CD4-positive, alpha-beta T cell treated with Interleukin-17A for 1 hour (primary cell): ENCODE measurements around the gene GRAP.
A peak's percentile ranks its signal among the peaks of the same experiment; 100 is the strongest.

Experiments
- DNase-seq: peaks from one replicate; pipeline ENCODE4 v3.0.0-alpha.2; 2020

Gene GRAP

GRCh38 chr17:19017804-19018599, 28.8 kb downstream of the GRAP start:
- DNase-seq: no peak

DNA sequence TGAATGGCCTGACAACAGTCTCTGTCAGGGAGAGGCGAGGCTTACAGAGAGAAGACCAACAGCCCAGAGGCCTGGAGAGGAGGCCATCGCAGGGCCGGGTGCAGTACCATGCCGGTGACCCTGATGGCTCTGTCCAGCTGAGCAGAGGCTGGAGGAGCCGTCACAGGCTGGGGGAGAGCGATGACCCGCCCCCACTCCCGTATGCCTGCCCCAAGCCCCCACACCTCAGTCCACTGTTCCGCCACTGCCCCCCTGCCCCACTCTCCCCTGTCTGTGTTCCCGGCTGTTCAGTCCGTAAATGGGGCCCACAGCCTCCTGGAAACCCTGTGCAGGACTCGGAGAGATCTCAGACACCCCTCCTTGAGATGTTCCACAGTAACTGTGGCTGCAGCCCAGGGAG, 29.4 kb downstream of the GRAP start:
- no peak for DNase-seq

GRCh38 chr17:19016881-19017280, 29.9 kb downstream of the GRAP start:
- DNase-seq: no peak

DNA sequence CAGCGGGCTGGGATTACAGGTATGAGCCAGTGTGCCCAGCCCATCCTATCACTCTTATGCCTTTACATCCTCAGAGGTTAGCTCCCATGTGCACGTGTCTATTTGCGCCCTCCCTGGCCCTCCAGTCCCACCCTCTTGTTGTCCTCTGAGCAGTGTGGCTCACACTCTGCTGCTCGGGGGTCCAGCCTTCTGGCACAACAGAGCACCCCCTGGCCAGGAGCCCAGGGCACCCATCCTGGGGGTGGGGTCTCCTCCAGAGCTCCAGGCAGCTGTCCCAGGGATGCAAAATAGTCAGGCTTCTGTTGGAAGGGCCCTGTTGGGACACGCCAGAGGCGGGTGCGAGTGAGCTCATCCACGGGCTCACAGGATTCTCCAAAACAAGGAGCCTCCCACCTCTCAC, 30.5 kb downstream of the GRAP start:
- DNase-seq: no peak

DNA sequence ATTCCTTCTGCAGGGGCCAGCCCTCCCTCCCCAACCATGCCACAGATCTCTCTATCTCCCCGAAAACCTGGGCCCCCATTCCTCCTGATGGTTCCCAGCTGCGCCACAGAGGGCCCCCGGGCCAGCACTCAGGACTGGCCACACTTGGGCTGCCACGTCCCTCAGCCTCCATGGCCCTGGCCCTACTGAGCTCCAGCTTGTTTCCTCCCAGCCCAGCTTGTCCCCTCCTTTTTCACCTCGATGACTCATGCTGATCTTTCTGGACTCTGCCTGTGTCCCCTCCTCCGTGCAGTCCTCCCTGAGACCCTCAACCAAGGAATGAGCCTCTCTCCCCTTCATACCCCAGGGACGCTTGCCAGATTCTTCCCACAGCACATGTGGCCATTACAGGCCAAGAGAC, 31.3 kb downstream of the GRAP start:
- DNase-seq: no peak

DNA sequence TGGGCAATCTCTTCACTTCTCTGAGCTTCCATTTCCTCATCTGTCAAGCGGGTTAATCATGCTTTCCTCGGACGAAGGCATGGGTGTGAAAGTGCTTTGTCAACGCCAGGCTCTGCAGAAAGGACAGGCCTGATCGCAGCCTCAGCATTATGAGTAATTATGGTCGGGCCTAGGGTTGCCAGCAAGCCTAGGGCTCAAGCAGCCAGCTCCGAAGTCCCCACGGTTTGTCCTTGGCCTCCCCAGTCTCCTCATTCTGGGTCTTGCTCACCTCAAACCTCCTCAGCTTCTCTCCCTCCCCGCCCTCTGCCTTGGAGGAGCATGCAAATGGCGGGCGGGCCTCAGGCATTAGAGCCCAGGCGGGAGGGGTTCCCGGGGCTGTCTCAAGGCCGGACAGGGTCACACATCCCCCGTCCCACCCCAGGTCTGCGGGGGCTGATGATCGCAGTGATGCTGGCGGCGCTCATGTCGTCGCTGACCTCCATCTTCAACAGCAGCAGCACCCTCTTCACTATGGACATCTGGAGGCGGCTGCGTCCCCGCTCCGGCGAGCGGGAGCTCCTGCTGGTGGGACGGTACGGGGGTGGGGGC, 32.0 kb downstream of the GRAP start:
- no peak for DNase-seq

- no peak for DNase-seq
Observed at GRCh38 chr17:19013806-19014627, 32.7 kb downstream of the GRAP start.

GRCh38 chr17:19013226-19013625, 33.5 kb downstream of the GRAP start:
- DNase-seq: no peak

DNA sequence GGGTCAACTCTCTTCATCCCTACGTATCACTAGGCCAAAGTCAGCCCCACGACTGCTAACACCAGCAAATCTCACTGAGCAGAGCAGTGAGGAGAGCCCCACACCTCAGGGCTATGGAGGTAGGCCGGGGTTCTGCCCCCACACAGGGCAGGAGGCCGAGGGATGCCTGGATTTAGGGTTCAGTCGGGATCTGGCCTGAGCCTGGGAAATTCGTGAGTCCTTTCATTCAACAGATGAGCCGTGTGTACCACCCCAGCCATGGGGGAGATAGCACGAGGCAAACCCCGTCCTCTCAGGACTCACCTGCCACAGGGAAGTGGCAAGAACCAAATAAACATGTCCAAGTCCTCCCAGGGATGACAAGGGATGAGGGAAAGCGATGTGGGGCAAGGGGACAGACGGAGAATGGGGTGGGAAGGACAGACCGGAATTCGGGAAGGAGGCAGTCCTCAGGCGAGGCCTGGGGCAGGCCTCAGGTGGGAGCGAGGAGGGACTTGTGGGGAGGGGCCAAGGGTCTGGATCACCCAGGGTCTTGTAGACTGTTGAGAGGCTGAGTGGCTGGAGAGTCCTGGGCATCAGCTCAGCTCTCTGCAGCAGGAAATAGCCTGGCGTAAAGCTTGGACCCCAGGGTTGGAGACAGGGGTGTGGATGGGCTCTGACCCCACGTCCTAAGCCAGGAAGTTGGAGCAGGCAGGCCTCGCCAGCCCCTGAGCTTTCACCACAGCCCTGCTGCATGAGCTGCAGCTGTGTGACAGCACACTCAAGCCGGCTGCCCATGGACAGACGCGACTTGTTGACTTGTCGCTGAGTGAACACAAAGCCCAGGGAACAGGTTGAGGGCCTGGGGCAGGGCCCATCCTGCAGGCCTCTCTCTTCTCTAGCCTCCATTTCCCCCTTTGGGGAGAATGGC, 34.3 kb downstream of the GRAP start:
- no peak for DNase-seq

DNA sequence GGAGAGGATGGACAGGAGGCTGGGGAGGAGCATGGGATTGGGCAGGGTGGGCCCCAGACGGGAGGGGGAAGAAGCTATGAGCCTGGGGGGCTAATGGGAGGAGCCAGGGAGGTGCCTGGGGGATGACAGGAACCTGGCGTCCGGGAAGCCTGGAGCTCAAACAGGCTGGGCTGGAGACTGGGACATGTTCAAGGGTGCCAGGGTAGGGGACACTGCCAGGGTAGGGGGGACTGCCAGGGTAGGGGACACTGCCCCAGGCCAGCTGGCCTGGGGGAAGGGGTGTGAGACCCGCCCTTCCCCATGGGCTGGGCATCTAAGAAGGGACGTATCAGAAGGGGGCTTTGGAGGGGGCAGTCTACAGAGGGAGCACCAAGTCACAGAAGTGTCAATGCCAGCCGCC, 35.2 kb downstream of the GRAP start:
- DNase-seq: no peak

GRCh38 chr17:19010729-19011505, 35.8 kb downstream of the GRAP start:
- DNase-seq: no peak

DNA sequence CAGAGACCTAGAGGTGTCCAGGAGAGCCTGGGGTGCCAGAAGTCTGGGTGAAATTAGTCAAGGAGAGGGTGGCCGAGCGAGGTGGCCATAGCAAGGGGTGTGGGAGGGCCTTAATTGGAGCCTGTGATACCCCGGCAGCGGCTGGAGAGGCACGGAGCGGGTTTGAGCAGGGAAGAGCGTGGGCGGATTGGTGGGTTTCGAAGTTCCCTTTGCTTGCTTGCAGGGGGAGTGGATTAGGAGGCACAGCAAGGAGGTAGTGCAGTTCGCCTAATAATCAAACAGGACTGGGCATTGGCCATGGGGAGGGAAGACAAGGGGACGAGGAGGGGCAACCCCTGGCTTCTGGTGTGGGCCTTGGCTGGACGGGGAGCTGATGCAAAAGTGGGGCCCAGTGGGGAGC, 36.8 kb downstream of the GRAP start:
- no peak for DNase-seq

- no peak for DNase-seq
Observed at GRCh38 chr17:19006698-19007097, 40.1 kb downstream of the GRAP start.

GRCh38 chr17:19005789-19006430, 40.8 kb downstream of the GRAP start:
- no peak for DNase-seq

DNA sequence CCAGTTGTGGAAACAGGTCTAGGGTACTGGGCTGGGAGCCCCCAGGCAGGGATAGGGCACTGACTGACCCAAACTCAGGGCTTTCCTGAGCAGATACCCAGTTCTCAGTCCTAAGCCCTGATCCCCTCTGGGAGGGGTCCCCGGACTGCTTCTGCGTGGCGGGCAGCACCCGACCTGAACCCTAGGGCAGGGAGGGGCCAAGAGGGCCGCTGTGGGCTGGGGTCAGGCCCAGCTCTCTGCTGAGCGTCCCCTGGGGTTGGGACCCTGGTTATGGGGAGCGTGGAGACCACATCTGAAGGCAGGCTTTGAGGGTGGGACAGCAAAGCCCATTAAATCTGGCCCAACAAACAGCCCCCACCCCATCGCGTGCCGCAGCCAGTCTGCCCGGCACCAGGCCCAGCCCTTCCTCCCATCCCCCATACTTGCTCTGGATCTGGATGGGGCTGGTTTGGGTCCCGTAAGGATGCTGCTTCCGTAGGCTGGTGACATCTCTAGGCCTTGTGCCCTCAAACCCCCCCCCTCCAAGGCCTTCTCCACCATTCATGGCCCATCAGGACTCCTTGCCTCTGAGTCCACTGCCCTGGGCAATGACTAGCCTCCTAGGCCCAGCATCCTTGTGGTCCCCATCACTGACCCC, 41.5 kb downstream of the GRAP start:
- DNase-seq: no peak

GRCh38 chr17:19004421-19005136, 42.2 kb downstream of the GRAP start, which contains the start of gene FAM83G:
Gene FAM83G, minus strand, starts transcription at chr17:19004764. Its CDS starts 723 bp downstream, at chr17:19004041.
- peak; percentile 87 for DNase-seq

- DNase-seq: no peak
Observed at GRCh38 chr17:19003543-19004420, 43.0 kb downstream of the GRAP start.

DNA sequence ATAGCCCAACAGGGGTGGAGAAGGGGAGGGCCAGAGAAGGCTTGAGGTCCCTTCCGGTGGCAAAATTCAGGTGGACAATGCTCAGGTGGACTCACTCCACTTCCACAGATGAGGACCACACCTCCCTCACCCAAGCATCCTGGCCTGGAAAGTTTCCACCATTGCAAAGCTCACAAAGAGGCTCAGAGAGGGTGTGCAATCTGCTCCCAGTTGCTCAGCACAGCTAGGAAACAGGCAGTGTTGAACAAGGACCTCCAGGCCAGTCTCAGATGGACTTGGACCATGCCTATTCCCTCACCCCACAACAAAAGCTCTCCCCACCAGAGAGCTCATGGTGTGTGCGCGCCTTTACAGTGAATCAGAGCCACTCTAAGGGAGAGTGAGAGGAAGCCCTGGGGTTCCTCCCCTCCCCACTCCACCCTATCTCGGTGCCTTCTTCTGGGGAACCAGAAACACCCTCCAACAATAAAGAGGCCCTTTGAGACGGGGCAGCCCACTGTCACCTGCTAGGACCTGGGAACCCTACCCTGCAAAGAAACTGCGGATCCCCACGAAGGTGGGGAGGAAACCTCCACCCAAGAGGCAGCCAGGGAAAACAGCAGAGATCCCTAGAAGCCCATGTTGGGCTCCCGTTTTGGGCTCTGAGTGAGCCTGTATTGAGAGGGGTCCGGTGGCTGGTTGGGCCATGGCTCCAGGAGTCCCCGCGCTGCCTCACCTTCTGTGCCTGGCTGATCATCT, 43.8 kb downstream of the GRAP start:
- peak; percentile 14 for DNase-seq
